Muscle layer of duodenum (tissue), 2 donors: ENCODE measurements around the gene SULT2B1.

ENCODE experiments used
- H3K27ac ChIP-seq: one replicate; pipeline ENCODE4 v1.7.0; 2013; ENCODE audit warnings: mild to moderate bottlenecking, low read length
- H3K27me3 ChIP-seq: one replicate; pipeline ENCODE4 v1.7.0; 2013; ENCODE audit warnings: low read depth, mild to moderate bottlenecking, control low read depth, low read length
- H3K36me3 ChIP-seq, 2 donors: one replicate each; pipeline ENCODE4 v1.7.0; 2013; ENCODE audit warnings: low read length in 2 of 2, control low read depth in 1 of 2, mild to moderate bottlenecking in 1 of 2; ENCODE audit not compliant: insufficient read depth in 2 of 2, control insufficient read depth in 1 of 2
- H3K4me1 ChIP-seq, 2 donors: one replicate each; pipeline ENCODE4 v1.7.0; 2013; ENCODE audit warnings: low read length in 2 of 2, mild to moderate bottlenecking in 2 of 2, control low read depth in 1 of 2, moderate library complexity in 1 of 2; ENCODE audit not compliant: insufficient read depth in 2 of 2, control insufficient read depth in 1 of 2
- H3K4me3 ChIP-seq, 2 donors: one replicate each; pipeline ENCODE4 v1.7.0; 2013; ENCODE audit warnings: low read length in 2 of 2, low read depth in 1 of 2, mild to moderate bottlenecking in 1 of 2
- H3K9me3 ChIP-seq, 2 donors: one replicate each; pipeline ENCODE4 v1.7.0; 2013; ENCODE audit warnings: low read length in 2 of 2, control low read depth in 1 of 2, mild to moderate bottlenecking in 1 of 2; ENCODE audit not compliant: control insufficient read depth in 1 of 2
- donor health status: healthy.

The SULT2B1 gene

DNA sequence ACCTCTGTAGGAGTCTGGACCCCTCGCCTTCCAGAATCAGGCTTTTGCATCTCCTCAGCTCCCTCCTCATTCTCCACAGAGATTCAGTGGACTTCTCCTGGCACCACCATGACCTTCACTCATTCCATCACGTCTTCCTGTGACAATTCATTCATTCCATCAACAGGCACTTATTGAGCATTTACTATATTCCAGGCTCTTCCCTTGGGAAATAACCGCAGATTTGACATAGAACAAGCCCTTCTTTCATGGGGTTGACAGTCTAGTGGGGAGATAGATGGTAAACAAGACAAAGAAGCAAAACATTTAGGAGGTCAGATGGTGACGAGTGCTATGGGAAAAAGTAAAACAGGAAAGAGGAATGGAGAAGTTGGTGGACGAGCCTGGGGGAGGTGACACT lies 2.6 kb upstream of the SULT2B1 start:
- Histone ChIP-seq H3K36me3 (no peaks in the 10 kb centered on the region), H3K27me3 (no peaks in the 10 kb centered on the region), H3K9me3 (no peaks in the 10 kb centered on the region)

DNA sequence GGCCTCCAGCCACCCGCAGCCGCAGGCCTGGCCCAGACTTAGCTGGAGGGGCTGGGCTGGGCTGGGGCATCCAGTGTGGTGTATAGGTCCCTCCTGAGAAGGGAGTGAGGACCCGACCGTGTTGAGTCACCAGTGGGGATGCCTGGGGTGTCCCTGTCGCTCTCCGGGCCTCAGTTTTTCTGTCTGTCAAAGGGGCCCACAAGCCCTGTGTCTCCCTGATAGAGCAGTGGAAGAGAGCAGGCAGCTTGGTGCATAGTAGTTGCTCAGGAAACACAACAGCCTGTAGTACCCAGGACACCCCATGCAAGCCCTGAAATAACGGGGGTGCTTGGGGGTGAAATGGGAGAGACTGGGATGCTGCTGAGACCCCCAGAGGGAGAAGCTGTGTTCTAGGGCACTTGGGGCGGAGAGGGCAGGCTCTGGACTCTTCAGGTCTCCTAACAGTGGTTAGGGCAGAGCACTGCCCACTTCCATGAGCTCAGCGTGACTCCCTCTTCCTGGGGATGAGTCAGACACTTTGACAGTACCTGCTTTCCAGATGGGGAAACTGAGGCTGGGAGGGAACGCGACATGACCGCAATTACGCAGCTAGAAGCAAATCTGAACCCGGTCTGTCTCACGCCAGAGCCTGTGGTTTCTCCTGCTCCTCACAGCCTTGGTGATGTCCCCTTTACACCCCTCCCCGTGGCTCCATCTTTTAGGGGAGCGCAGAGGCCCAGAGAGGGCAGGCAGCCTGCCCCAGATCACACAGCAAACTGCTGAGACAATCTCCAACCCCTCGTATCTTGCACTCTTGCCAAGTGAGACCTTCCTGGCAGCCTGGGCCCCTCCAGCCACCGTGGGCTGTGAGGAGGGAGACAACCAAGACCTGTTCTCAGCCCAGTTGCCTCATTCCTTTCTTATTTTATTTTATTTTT lies 692 bp downstream of the SULT2B1 start:
- Histone ChIP-seq H3K4me3 (no peak overlapping the region), H3K27ac (no peak overlapping the region), H3K4me1 (no peaks in the 10 kb centered on the region)

More for the DNA sequence above, 2.6 kb upstream of the SULT2B1 start:
- no peak overlapping the region for H3K27ac ChIP-seq
- no peaks in the 10 kb centered on the region for H3K4me1 ChIP-seq
- no peak overlapping the region for H3K4me3 ChIP-seq

DNA sequence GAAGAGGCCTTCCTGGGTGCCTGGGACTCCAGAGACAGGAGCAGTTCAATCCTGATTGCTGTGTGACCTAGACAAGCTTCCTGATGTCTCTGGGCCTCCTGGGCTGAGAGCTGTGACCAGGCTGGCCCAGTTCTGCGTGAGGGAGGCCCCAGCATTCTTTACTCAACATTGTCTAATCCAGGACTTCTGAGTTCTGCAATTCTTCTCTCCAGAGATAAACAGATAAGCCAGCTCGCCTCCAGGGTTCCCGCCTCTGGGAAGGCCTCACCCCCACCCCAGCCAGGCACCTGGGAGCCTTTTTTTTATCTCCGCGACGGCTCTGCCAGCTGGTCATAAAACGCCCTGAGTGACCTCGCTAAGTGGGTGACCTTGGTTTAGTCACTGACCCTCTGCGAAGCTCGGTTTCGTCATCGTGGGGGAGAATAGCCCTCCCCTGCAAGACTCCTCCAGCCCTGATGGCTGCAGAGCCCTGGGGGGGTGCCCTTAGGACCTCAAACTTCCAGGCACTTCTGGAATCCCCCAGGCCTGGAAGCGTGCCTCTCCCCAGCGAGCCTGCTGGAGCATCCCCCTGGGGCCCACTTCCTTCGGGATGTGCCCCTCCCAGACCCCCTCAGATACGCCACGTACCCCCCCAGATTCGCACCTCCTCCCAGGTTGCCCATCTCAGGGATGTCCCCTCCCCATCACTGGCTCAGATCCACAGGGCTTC lies 1.9 kb downstream of the SULT2B1 start:
- no peak overlapping the region for H3K27ac ChIP-seq
- no peaks in the 10 kb centered on the region for H3K4me1 ChIP-seq
- no peaks in the 10 kb centered on the region for H3K27me3 ChIP-seq
- no peaks in the 10 kb centered on the region for H3K36me3 ChIP-seq
- H3K9me3 ChIP-seq: no peaks in the 10 kb centered on the region
- H3K4me3 ChIP-seq: no peak overlapping the region

More for the DNA sequence above, 692 bp downstream of the SULT2B1 start:
- Histone ChIP-seq H3K9me3 (no peaks in the 10 kb centered on the region), H3K36me3 (no peaks in the 10 kb centered on the region), H3K27me3 (no peaks in the 10 kb centered on the region)

DNA sequence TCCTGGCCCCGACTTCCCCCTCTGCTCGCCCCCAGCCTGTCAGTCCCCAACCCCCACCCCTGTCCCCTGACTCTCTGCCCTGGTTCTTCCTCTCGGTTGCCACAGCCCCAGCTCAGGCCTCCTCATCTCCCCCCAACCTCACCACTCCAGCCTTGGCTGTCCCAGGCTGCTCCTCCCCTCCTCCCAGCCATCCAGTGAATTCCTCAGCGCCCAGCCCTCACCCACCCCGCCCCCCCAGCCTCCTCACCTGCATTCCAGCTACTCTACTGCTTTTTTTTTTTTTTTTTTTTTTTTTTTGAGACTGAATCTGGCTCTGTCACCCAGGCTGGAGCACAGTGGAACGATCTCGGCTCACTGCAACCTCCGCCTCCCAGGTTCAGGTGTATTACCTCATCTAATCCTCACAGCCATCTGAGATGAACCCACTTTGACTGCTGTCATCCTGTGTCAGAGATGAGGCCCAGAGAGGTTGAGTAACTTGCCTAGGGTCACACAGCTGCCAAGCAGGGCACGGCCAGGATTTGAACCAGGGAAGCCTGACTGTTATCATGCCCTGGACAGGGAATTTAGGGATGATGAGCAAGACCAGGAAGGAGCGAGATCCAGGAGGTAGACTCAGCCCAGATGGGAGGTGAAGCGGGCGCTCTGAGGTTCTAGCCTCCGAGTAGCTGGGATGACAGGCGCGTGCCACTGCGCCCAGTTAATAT lies 2.6 kb downstream of the SULT2B1 start:
- Histone ChIP-seq H3K9me3 (no peaks in the 10 kb centered on the region), H3K27ac (no peak overlapping the region), H3K27me3 (no peaks in the 10 kb centered on the region), H3K36me3 (no peaks in the 10 kb centered on the region), H3K4me3 (no peak overlapping the region), H3K4me1 (no peaks in the 10 kb centered on the region)

- Histone ChIP-seq H3K4me1 (no peaks in the 10 kb centered on the region), H3K27ac (no peak overlapping the region), H3K27me3 (no peaks in the 10 kb centered on the region), H3K4me3 (no peak overlapping the region), H3K9me3 (no peaks in the 10 kb centered on the region), H3K36me3 (no peaks in the 10 kb centered on the region)
These were observed 4.2 kb downstream of the SULT2B1 start for GRCh38 chr19:48556163-48556562.

GRCh38 chr19:48556825-48557224 lies 4.9 kb downstream of the SULT2B1 start:
- H3K36me3 ChIP-seq: no peaks in the 10 kb centered on the region
- no peak overlapping the region for H3K4me3 ChIP-seq
- H3K27ac ChIP-seq: no peak overlapping the region
- no peaks in the 10 kb centered on the region for H3K27me3 ChIP-seq
- H3K9me3 ChIP-seq: no peaks in the 10 kb centered on the region
- H3K4me1 ChIP-seq: no peaks in the 10 kb centered on the region

GRCh38 chr19:48558018-48558684 lies 6.2 kb downstream of the SULT2B1 start:
- H3K4me3 ChIP-seq: no peak overlapping the region
- no peaks in the 10 kb centered on the region for H3K4me1 ChIP-seq
- H3K27ac ChIP-seq: no peak overlapping the region

GRCh38 chr19:48560095-48560530 lies 8.1 kb downstream of the SULT2B1 start:
- H3K4me3 ChIP-seq: no peak overlapping the region
- H3K9me3 ChIP-seq: no peaks in the 10 kb centered on the region
- no peaks in the 10 kb centered on the region for H3K4me1 ChIP-seq
- H3K36me3 ChIP-seq: no peaks in the 10 kb centered on the region
- H3K27ac ChIP-seq: no peak overlapping the region
- no peaks in the 10 kb centered on the region for H3K27me3 ChIP-seq

More at GRCh38 chr19:48558018-48558684, 6.2 kb downstream of the SULT2B1 start:
- Histone ChIP-seq H3K9me3 (no peaks in the 10 kb centered on the region), H3K27me3 (no peaks in the 10 kb centered on the region), H3K36me3 (no peaks in the 10 kb centered on the region)

GRCh38 chr19:48561412-48561811 lies 9.4 kb downstream of the SULT2B1 start:
- Histone ChIP-seq H3K4me1 (no peaks in the 10 kb centered on the region), H3K27me3 (no peaks in the 10 kb centered on the region), H3K9me3 (no peaks in the 10 kb centered on the region), H3K36me3 (no peaks in the 10 kb centered on the region), H3K27ac (no peak overlapping the region), H3K4me3 (no peak overlapping the region)

DNA sequence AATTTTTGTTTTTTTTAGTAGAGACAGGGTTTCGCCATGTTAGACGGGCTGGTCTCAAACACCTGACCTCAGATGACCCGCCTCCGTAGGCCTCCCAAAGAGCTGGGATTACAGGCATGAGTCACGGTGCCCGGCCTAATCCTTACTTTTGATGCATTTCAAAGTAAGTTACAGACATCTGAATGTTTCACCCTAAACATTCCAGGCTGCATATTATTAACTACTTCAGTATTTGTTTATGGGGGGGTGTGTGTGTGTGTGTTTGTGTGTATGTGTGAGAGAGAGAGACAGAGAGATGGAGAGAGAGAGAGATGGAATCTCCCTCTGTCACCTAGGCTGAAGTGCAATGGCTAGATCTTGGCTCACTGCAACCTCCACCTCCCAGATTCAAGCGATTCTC lies 13.1 kb downstream of the SULT2B1 start:
- Histone ChIP-seq H3K36me3 (no peaks in the 10 kb centered on the region), H3K27me3 (no peaks in the 10 kb centered on the region), H3K4me1 (peaks cover 0 to 12% of the 10 kb centered on the region in 2 donors), H3K4me3 (no peak overlapping the region), H3K27ac (no peak overlapping the region), H3K9me3 (no peaks in the 10 kb centered on the region)
